ENCODE data around the gene ENOX2. TPM values are rescaled to one million over a fixed set of nuclear protein-coding genes. Genes with fewer than 3 reads are reported as not detected.

ENOX2 gene
- total RNA-seq, 6 donors from 2014 or later, result 7.3 to 14.8 (median 9.6) TPM

GRCh38 chrX:130758072-130758471 is 144.9 kb downstream of the ENOX2 start:
- Histone ChIP-seq H3K27me3 (no peaks in the 10 kb centered on the region), H3K36me3 (no peaks in the 10 kb centered on the region), H3K9me3 (no peaks in the 10 kb centered on the region), H3K27ac (no peak overlapping the region), H3K4me3 (no peak overlapping the region), H3K4me1 (no peaks in the 10 kb centered on the region)
- no peak for TF ChIP-seq POLR2AphosphoS5 (IDR thresholded peaks at IDR 0.05)
- ATAC-seq (ENCODE audit: low FRiP score in 2 of 2) (no peak), DNase-seq (no peak)
- WGBS, 2 donors, result 95 to 96% methylated on average over 1 of the region's 1 CpG

GRCh38 chrX:130756233-130756632 is 146.8 kb downstream of the ENOX2 start:
- TF ChIP-seq CTCF (IDR thresholded peaks at IDR 0.05) (no peak), EP300 (IDR thresholded peaks at IDR 0.05) (no peak), POLR2A (IDR thresholded peaks at IDR 0.05) (no peak), POLR2AphosphoS5 (IDR thresholded peaks at IDR 0.05) (no peak)
- WGBS, 2 donors, result 65 to 80% methylated on average over 1 to 4 of the region's 4 CpGs

GRCh38 chrX:130754353-130754752 is 148.7 kb downstream of the ENOX2 start:
- 89 to 100% methylated on average over 1 of the region's 1 CpG for WGBS, 2 donors
- ATAC-seq (ENCODE audit: low FRiP score in 2 of 2), result no peak
- no peaks in the 10 kb centered on the region for H3K27me3 ChIP-seq
- H3K36me3 ChIP-seq, result no peaks in the 10 kb centered on the region
- H3K4me1 ChIP-seq, result no peaks in the 10 kb centered on the region
- H3K4me3 ChIP-seq, result no peak overlapping the region
- TF ChIP-seq POLR2A (IDR thresholded peaks at IDR 0.05), result no peak
- no peak for TF ChIP-seq POLR2AphosphoS5 (IDR thresholded peaks at IDR 0.05)
- TF ChIP-seq EP300 (IDR thresholded peaks at IDR 0.05), result no peak
- no peak for TF ChIP-seq CTCF (IDR thresholded peaks at IDR 0.05)
- H3K27ac ChIP-seq, result no peak overlapping the region
- no peak for DNase-seq
- no peaks in the 10 kb centered on the region for H3K9me3 ChIP-seq

More at GRCh38 chrX:130756233-130756632, 146.8 kb downstream of the ENOX2 start:
- DNase-seq (no peak), ATAC-seq (ENCODE audit: low FRiP score in 2 of 2) (no peak)
- H3K9me3 ChIP-seq, result no peaks in the 10 kb centered on the region
- H3K27ac ChIP-seq, result no peak overlapping the region
- H3K27me3 ChIP-seq, result no peaks in the 10 kb centered on the region
- no peaks in the 10 kb centered on the region for H3K36me3 ChIP-seq
- H3K4me3 ChIP-seq, result no peak overlapping the region
- H3K4me1 ChIP-seq, result no peaks in the 10 kb centered on the region

GRCh38 chrX:130746709-130747342 is 156.2 kb downstream of the ENOX2 start:
- no peak for TF ChIP-seq POLR2A (IDR thresholded peaks at IDR 0.05)
- TF ChIP-seq EP300 (IDR thresholded peaks at IDR 0.05), result no peak
- no peak for TF ChIP-seq POLR2AphosphoS5 (IDR thresholded peaks at IDR 0.05)
- TF ChIP-seq CTCF (IDR thresholded peaks at IDR 0.05), result no peak
- Histone ChIP-seq H3K4me1 (no peaks in the 10 kb centered on the region), H3K4me3 (no peak overlapping the region), H3K27me3 (no peaks in the 10 kb centered on the region), H3K36me3 (no peaks in the 10 kb centered on the region), H3K9me3 (no peaks in the 10 kb centered on the region), H3K27ac (no peak overlapping the region)
- WGBS, 2 donors, result 48 to 63% methylated on average over 2 of the region's 2 CpGs
- DNase-seq (no peak), ATAC-seq (ENCODE audit: low FRiP score in 2 of 2) (peak in 1 of 2 donors; percentile 87)

GRCh38 chrX:130746077-130746476 is 156.9 kb downstream of the ENOX2 start:
- TF ChIP-seq POLR2A (IDR thresholded peaks at IDR 0.05) (no peak), CTCF (IDR thresholded peaks at IDR 0.05) (no peak), POLR2AphosphoS5 (IDR thresholded peaks at IDR 0.05) (no peak)
- no peak overlapping the region for H3K27ac ChIP-seq
- 74 to 88% methylated on average over 3 of the region's 3 CpGs for WGBS, 2 donors
- no peak overlapping the region for H3K4me3 ChIP-seq
- H3K9me3 ChIP-seq, result no peaks in the 10 kb centered on the region
- no peaks in the 10 kb centered on the region for H3K27me3 ChIP-seq
- DNase-seq (no peak), ATAC-seq (ENCODE audit: low FRiP score in 2 of 2) (peak in 1 of 2 donors; percentile 75)
- H3K4me1 ChIP-seq, result no peaks in the 10 kb centered on the region
- H3K36me3 ChIP-seq, result no peaks in the 10 kb centered on the region

Data from upper lobe of left lung (tissue), 6 donors.